ENCODE measurements around the gene COX4I2. TPM values are rescaled to one million over a fixed set of nuclear protein-coding genes. Genes with fewer than 3 reads are reported as not detected.

COX4I2 gene
- total and polyA plus RNA-seq, 2 experiments from 2014 or later: not detected

GRCh38 chr20:31603822-31604566 is 33.7 kb upstream of the COX4I2 start:
- no peak for TF ChIP-seq EZH2 (IDR thresholded peaks at IDR 0.05; ENCODE audit: insufficient read depth, poor library complexity, severe bottlenecking)
- TF ChIP-seq EZH2phosphoT487 (IDR thresholded peaks at IDR 0.05; ENCODE audit: insufficient read depth, low read depth): no peak
- WGBS, 2 experiments (ENCODE audit: low coverage in 1 of 2, low lambda C conversion rate in 2 of 2, missing lambda C conversion rate in 2 of 2): 13 to 15% methylated on average over 42 to 43 of the region's 43 CpGs
- no peaks in the 10 kb centered on the region for H4K20me1 ChIP-seq (ENCODE audit: insufficient read depth)
- in situ Hi-C loops (cut with MboI): no loop called here
- H3K36me3 ChIP-seq (ENCODE audit: low read depth): peaks cover 4% of the 10 kb centered on the region; the same call in 1 of the 2 replicates
- no peaks in the 10 kb centered on the region for H3K9me3 ChIP-seq (ENCODE audit: low read depth)
- H3F3A ChIP-seq (ENCODE audit: insufficient read depth): peaks cover 55% of the 10 kb centered on the region
- no peak overlapping the region for H2AFZ ChIP-seq
- peak overlapping the region; percentile 98 for H3K4me2 ChIP-seq (ENCODE audit: unreplicated experiment)
- H3K9me2 ChIP-seq (ENCODE audit: insufficient read depth): no peaks in the 10 kb centered on the region
- H3K79me2 ChIP-seq (ENCODE audit: insufficient read depth): peaks cover 31% of the 10 kb centered on the region
- DNase-seq: peak; percentile 100
- H3K27ac ChIP-seq: peak overlapping the region; percentile 100
- peak overlapping the region; percentile 100 for H3K9ac ChIP-seq
- H3K4me1 ChIP-seq (ENCODE audit: insufficient read depth): peaks cover 34% of the 10 kb centered on the region
- H3K4me3 ChIP-seq: peak overlapping the region; percentile 98
- no peaks in the 10 kb centered on the region for H3K27me3 ChIP-seq (replicated peaks; ENCODE audit: insufficient read depth)

- TF ChIP-seq EZH2phosphoT487 (IDR thresholded peaks at IDR 0.05; ENCODE audit: insufficient read depth, low read depth) (0 out of 2 replicates have a peak, but pooled peaks have one; percentile 42), EZH2 (IDR thresholded peaks at IDR 0.05; ENCODE audit: insufficient read depth, poor library complexity, severe bottlenecking) (no peak)
- peaks cover 4% of the 10 kb centered on the region; the same call in 1 of the 2 replicates for H3K36me3 ChIP-seq (ENCODE audit: low read depth)
- no peaks in the 10 kb centered on the region for H3K27me3 ChIP-seq (replicated peaks; ENCODE audit: insufficient read depth)
- DNase-seq: no peak
- peak overlapping the region; percentile 100 for H3K9ac ChIP-seq
- peaks cover 61% of the 10 kb centered on the region for H3F3A ChIP-seq (ENCODE audit: insufficient read depth)
- 1% methylated on average over 14 of the region's 14 CpGs for WGBS, 2 experiments (ENCODE audit: low coverage in 1 of 2, low lambda C conversion rate in 2 of 2, missing lambda C conversion rate in 2 of 2)
- H4K20me1 ChIP-seq (ENCODE audit: insufficient read depth): no peaks in the 10 kb centered on the region
- H3K9me3 ChIP-seq (ENCODE audit: low read depth): no peaks in the 10 kb centered on the region
- H3K4me2 ChIP-seq (ENCODE audit: unreplicated experiment): peak overlapping the region; percentile 98
- H3K79me2 ChIP-seq (ENCODE audit: insufficient read depth): peaks cover 25% of the 10 kb centered on the region
- H3K27ac ChIP-seq: peak overlapping the region; percentile 100
- H3K4me3 ChIP-seq: peak overlapping the region; percentile 98
- H3K4me1 ChIP-seq (ENCODE audit: insufficient read depth): peaks cover 34% of the 10 kb centered on the region
- H2AFZ ChIP-seq: no peak overlapping the region
- no peaks in the 10 kb centered on the region for H3K9me2 ChIP-seq (ENCODE audit: insufficient read depth)
- in situ Hi-C loops (cut with MboI): no loop called here
Measured at GRCh38 chr20:31604567-31605030, 33.1 kb upstream of the COX4I2 start.

GRCh38 chr20:31605031-31605901 is 32.4 kb upstream of the COX4I2 start, which contains the start of gene ID1:
ID1 (plus strand) TSS chr20:31605289; CDS start chr20:31605388, 99 bp downstream.
- H3K4me2 ChIP-seq (ENCODE audit: unreplicated experiment): peak within 1 kb of the TSS; percentile 98
- no peaks in the 10 kb centered on the region for H3K9me2 ChIP-seq (ENCODE audit: insufficient read depth)
- H3K4me1 ChIP-seq (ENCODE audit: insufficient read depth): peaks cover 35% of the 10 kb centered on the region
- no peak within 1 kb of the TSS for H2AFZ ChIP-seq
- peaks cover 4% of the 10 kb centered on the region; the same call in 1 of the 2 replicates for H3K36me3 ChIP-seq (ENCODE audit: low read depth)
- H3K9me3 ChIP-seq (ENCODE audit: low read depth): no peaks in the 10 kb centered on the region
- peak within 1 kb of the TSS; percentile 100 for H3K9ac ChIP-seq
- peak; percentile 98 for DNase-seq
- TF ChIP-seq EZH2phosphoT487 (IDR thresholded peaks at IDR 0.05; ENCODE audit: insufficient read depth, low read depth) (0 out of 2 replicates have a peak, but pooled peaks have one; percentile 70), EZH2 (IDR thresholded peaks at IDR 0.05; ENCODE audit: insufficient read depth, poor library complexity, severe bottlenecking) (no peak)
- 1% methylated on average over 72 to 73 of the region's 74 CpGs for WGBS, 2 experiments (ENCODE audit: low coverage in 1 of 2, low lambda C conversion rate in 2 of 2, missing lambda C conversion rate in 2 of 2)
- H3K79me2 ChIP-seq (ENCODE audit: insufficient read depth): peaks cover 23% of the 10 kb centered on the region
- no peaks in the 10 kb centered on the region for H4K20me1 ChIP-seq (ENCODE audit: insufficient read depth)
- peak within 1 kb of the TSS; percentile 98 for H3K4me3 ChIP-seq
- no peaks in the 10 kb centered on the region for H3K27me3 ChIP-seq (replicated peaks; ENCODE audit: insufficient read depth)
- H3F3A ChIP-seq (ENCODE audit: insufficient read depth): peaks cover 66% of the 10 kb centered on the region
- H3K27ac ChIP-seq: peak within 1 kb of the TSS; percentile 100
- in situ Hi-C loops (cut with MboI): no loop called here

Measured in GM23248 (cell line).